ENCODE measurements around the gene PLCB4.

PLCB4 gene

GRCh38 chr20:9478771-9479170 is 409.9 kb downstream of the PLCB4 start:
- no peak for DNase-seq

GRCh38 chr20:9480066-9480465 is 411.2 kb downstream of the PLCB4 start:
- DNase-seq, result peak; percentile 84

GRCh38 chr20:9482180-9482579 is 413.3 kb downstream of the PLCB4 start:
- no peak for DNase-seq

GRCh38 chr20:9483131-9483530 is 414.2 kb downstream of the PLCB4 start:
- DNase-seq, result peak; percentile 36

- DNase-seq, result no peak
Measured at GRCh38 chr20:9485614-9486340, 416.9 kb downstream of the PLCB4 start.

- DNase-seq, result no peak
Measured at GRCh38 chr20:9487231-9487630, 418.3 kb downstream of the PLCB4 start.

GRCh38 chr20:9488063-9488462 is 419.2 kb downstream of the PLCB4 start:
- DNase-seq, result no peak

- DNase-seq, result no peak
Measured at GRCh38 chr20:9490161-9490560, 421.3 kb downstream of the PLCB4 start.

- no peak for DNase-seq
Measured at GRCh38 chr20:9490631-9491030, 421.7 kb downstream of the PLCB4 start.

- DNase-seq, result no peak
Measured at GRCh38 chr20:9491324-9491723, 422.4 kb downstream of the PLCB4 start.

- no peak for DNase-seq
Measured at GRCh38 chr20:9492067-9492466, 423.2 kb downstream of the PLCB4 start.

- peak; percentile 74 for DNase-seq
Measured at GRCh38 chr20:9493803-9494202, 424.9 kb downstream of the PLCB4 start.

- peak; percentile 80 for DNase-seq
Measured at GRCh38 chr20:9495701-9496100, 426.8 kb downstream of the PLCB4 start.

- no peak for DNase-seq
Measured at GRCh38 chr20:9496155-9496554, 427.3 kb downstream of the PLCB4 start.

- no peak for DNase-seq
Measured at GRCh38 chr20:9498322-9498721, 429.4 kb downstream of the PLCB4 start.

GRCh38 chr20:9499126-9499899 is 430.4 kb downstream of the PLCB4 start:
- no peak for DNase-seq

- no peak for DNase-seq
Measured at GRCh38 chr20:9500121-9500520, 431.2 kb downstream of the PLCB4 start.

- DNase-seq, result no peak
Measured at GRCh38 chr20:9501473-9501872, 432.6 kb downstream of the PLCB4 start.

- DNase-seq, result no peak
Measured at GRCh38 chr20:9503526-9504245, 434.8 kb downstream of the PLCB4 start.

- DNase-seq, result no peak
Measured at GRCh38 chr20:9506280-9506821, 437.5 kb downstream of the PLCB4 start.

- DNase-seq, result no peak
Measured at GRCh38 chr20:9506964-9507369, 438.1 kb downstream of the PLCB4 start.

GRCh38 chr20:9507544-9508239 is 438.8 kb downstream of the PLCB4 start:
- no peak for DNase-seq

- DNase-seq, result no peak
Measured at GRCh38 chr20:9508240-9508661, 439.4 kb downstream of the PLCB4 start.
